ENCODE results near the gene HSD11B2. TPM values are rescaled to one million over a fixed set of nuclear protein-coding genes. Genes with fewer than 3 reads are reported as not detected.
A peak's percentile ranks its signal among the peaks of the same experiment; 100 is the strongest.

The HSD11B2 gene
- polyA plus RNA-seq, 1 donor = 40.8 TPM

DNA sequence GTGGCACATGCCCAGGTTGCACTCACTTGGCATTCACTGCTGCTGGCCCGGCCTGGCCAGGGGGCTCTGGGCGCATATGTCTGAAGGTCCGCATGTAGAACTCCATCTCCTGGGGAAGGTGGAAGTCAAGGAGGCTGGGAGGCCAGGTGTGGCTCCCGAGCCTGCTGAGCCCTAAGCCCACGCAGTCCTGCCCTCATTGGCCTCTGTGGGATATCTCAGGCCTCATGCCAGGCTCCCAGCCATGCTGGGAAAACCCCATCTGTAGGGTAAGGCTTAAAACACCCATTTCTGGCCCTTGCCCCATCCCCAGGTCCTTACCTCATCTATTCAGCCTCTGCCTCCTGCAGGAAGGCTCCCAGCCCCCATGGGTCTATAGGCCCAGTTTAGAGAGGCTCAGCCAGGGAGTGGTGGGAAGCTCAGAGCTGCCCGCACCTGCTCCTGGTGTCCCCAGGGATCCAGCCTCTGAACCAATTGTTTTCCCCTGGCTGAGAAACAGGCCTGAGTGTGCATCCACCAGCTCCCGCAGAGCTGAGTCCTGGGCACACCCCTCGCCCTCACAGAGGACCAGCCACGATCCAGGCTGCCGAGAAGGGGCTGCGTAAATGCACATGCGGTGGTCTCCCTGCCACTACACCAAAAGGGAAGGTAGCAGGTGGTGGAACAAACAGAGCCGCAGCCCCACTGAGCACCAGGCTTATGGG, 35.3 kb upstream of the HSD11B2 start:
- DNase-seq = no peak

DNA sequence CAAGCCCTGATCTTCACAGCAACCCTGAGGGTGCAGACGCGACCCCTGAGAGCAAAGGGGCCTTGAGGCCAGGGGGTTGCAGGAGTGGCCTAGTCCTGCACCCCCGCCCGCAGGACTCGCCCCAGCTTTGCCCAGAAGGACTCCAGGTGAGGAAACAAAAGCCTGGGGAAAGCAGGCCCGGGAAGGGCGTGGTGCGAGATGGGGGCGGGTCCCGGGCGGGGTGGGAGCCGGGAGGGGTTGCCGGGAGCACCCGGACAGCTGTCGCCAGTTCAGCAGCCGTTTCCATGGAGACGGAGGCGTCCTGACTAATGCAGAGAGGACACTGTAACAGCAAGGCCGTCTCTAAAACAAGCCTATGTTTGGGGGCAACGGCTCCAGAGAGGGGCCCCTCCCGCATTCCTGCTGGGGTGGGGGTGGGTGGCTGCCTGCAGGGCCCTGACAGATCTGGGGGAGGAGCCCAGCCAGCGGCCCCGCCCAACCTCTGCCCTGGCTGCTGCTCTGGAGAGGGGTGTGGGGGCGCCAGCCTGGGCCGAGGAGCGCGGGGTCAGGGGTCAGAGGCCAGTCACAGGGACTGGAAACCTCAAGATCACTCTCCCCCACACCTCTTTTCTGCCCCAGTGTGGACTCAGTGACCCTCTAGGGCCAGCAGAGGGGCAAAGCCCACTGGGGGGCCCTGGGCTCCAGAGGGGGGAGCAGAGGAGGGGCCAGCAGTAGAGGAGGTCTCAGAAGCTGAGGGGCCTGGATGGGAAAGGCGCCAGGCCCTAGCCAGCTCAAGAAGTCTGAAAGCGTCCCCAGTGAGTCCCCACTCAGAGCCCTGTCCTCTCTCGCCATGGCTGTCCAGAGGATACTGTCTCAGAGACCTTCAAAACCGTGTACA, 34.5 kb upstream of the HSD11B2 start:
- DNase-seq = peak; percentile 88

DNA sequence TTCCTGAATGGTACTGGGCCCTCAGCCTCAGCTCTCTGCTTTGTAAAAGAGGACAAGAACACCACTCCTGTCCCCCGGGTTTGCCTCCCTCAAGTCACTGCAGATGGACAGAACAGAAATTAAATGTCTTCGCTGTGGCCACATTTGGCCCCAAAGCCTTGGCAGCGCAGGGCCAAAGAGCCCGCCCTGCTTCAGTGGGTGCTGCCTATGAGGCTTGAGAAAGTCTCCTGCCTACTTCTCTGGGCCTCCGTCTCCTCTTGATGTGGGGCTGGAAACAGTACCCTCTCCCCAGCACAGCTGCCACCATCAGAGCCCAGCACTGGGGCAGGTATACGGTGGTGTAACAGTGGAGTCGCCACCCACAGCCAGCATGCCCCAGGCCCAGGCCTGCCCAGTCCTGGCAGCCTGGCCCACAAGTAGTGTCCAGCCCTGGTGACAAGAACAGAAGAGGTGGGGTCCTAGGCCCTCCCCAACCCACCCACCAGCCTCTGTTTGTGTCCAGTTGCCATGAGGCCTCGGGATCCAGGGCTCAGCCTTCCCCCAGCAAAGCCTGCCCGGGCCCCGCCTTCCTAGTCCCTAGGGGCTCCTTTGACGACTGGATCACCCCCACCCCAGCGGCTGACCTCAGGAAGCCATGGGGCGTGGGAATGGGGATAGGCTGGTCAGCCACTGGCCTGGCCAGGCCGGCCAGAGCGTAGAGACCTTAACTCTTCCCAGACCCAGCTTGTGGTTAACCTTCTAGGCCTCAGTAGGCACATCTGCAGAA, 33.7 kb upstream of the HSD11B2 start:
- no peak for DNase-seq

DNA sequence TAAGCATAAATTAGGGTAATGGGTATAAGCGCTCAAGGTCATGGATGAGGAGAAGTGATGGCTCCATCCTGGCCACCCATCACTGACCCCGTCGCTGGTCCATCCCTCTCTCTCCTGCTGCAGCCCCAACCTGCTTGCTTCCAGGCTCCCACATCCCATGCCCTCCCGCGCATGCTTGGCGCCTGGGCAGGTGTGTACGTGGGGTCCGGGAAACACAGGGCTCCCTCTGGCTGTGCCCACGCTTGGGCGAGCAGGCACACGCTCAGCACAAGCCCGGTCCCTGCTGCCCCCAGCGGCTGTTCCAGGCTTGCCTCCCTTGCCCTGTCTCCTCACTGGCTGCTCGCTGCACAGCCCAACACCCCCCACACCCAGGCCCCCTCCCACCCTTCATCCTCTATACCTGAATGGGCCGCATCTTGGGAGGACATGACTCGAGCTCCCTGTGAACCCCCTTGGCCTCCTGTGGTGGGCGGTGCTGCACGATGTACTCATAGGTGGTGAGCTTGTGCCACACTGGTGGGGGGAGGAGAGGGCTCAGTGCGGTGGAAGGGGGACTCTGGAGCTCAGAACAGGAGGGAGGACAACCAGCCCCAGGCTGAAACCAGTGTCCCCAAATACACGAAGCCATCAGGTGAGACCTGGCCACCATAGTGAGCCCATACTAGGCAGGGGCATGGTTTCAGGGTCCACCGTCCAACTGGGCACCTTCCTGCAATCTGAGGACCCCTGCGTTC, 32.9 kb upstream of the HSD11B2 start:
- DNase-seq = peak; percentile 38

DNA sequence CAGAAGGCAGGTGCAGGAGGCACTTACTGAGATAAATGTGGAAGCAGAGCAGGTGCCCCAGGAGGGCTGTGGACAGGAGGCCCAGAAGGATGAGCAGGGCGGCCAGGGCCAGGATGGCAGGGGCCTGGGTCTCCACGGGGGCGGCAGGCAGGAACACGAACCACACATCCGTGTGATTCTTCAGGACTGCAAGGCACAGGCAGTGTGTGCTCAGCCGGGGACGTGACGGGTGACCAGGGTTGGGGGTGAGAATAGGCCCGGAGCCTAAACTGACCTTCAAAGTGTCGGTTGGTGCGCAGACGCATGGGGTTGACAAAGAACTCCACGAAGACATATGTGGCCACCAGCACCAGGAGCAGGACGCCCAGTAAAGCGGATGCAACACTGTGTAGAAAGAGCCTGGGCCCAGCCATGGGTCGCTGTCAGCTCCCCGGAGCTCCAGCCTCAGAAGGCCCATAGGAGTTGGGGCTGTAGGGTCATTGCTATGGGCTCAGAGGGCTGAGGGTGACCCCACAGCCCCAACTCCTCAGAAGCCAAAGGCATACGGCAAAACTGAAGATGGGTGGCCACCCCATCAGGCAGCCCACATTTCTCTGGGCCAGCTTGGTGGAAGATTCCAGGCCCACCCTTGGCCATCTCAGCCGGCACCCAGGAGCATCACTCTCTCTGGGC, 32.2 kb upstream of the HSD11B2 start:
- DNase-seq = no peak

DNA sequence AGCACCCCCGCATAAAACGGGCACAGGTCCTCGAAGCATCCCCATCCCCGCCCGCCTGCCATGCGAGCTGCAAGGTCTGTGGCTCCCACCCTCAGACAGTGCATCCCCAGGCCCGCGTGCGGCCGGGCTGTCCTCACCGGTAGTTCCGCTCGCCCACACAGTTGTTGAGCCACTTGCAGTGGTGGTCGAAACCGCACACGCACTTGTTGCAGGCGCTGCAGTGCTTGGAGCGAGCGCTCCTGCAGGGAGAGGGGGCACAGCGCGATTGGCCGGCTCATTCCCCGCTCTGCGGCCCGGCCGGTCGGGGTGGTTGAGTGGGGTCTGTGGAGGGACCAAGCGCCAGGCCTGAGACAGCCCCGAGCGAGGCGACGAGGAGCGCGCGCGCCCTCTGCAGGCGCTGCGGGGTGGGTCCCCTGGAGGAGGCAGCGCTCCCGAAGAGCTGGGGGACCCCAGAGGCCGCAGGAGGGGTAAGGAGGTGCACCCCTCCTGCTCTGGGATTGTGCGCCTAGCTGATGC, 31.6 kb upstream of the HSD11B2 start:
- DNase-seq = peak; percentile 59

DNA sequence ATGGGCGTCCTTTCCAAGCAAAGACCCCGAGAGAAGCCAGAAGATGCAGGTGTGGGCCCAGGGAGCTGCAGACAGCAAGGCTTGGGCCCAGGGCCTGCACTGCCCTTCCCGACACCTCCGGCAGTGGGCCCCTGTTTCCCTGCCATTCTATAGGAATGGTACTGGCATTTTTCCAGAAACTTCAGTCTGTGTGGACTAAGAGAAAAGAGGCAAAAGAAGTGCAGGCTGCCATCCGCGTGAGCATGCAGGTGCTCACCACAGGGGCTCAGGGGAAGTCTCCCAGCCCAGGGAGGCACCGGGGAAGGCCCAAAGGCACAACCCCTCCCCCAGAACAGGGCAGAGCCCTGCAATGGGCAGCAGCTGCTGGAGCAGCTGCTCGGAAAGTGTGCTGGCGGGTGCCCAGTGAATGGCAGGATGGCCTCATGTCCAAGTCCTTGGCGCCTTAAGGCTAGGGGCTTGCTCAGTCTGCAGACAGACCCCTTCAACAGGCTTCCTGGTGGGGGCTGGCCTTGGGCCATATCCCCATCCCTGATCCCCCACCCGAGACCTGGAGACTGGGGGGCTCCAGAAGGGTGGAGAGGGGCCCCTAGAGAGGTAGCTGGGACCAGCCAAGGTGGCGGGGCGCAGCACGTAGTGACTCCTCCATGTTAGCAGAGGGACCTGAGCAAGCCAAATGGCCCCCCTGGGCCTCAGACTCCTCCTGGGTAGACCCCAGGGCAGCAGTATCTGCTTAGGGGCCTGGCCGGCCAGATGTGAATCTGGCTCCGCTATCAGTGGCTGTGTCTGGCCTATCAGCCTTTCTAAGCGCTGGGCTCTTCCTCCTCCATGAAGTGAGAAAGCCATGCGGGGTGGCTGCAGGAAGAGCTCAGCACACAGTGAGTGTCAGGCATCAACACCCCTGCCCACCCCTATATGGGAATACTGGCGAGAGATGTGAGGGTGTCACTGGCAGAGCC, 30.9 kb upstream of the HSD11B2 start:
- no peak for DNase-seq

DNA sequence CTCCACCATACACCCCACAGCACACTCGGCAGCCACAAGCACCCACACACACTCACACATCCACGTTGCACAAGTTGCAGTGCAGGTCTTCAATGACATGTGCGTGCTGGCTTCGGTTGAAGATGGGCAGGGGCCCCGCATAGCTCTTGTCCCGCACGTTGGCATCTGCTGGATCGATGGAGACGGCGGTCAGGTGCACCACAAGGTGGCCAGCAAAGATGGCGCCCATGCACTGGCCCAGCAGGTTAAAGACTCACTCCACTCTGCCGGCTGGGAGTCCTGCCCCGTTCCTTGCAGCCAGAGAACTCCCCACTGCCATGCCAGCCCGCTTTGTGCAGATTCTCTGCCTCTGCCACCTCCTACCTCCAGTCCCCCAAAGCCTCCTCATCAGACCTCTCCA, 30.0 kb upstream of the HSD11B2 start:
- no peak for DNase-seq

DNA sequence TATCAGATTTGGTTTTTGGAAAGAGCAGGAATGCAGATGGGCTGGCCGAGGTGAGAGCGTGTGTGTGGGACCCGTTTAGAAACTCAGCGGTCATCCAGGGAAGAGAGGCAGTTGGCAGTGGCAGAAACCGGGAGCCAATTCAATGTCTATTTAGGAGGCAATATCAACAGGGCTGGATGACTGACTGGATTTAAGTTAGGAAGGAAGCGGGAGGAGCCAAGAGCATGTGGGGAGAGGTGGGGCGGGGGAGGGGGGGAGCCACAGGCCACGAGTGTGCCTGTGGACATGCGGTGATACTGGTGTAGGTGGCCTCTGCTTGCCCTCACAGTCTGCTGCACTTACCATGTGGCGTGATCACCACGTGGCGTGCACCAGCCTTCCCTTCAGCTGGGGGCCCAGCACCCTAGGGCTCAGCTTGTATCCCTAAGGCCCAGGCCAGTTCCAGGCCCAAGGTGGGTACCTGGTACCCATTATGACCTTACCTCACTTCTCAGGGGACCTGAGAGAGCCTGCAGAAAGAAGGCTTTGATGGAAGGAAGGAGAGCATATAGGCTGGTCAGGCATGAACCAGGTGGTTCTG, 26.9 kb upstream of the HSD11B2 start:
- DNase-seq = no peak

DNA sequence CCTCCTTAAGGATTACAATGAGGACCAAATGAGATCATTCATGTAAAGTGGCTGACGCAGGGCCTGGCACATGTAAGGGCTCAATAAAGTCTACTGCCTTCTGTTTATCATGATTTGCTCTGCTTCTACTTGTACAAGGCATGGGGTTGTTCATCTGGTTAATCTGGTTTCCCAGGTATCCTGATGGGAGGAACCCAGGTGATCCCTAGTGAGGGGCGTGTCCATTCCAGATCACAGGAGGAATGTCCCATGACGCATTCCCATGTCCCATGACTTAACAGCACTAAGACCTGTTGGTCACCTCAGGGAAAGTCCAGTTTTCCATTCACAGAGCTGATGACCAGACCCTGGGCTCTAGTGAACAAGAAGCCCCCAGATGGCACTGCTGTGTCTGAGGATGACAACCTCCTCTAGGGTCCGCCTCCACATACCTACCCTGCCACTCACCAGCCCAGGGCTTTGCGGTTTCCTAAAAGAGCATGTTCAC, 26.1 kb upstream of the HSD11B2 start:
- DNase-seq = no peak

DNA sequence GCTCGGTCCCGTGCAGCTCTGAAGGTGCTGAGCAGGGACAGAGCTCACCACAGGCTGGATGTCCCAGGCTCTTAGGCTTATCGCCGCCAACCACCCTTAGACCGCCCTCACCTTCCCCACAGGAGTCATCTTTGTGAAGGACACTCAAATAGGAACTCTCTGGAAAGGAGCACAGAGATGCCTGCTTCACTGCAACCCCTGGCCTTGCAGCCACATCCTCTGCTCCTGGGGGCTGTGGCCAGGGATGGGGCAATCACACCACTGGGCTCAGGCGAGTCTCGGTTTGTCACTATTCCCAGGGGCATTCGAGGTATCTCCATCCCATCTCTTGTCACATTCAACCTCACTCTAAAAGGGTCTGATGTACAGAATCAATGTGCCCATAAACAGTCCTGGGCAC, 25.6 kb upstream of the HSD11B2 start:
- DNase-seq = no peak

DNA sequence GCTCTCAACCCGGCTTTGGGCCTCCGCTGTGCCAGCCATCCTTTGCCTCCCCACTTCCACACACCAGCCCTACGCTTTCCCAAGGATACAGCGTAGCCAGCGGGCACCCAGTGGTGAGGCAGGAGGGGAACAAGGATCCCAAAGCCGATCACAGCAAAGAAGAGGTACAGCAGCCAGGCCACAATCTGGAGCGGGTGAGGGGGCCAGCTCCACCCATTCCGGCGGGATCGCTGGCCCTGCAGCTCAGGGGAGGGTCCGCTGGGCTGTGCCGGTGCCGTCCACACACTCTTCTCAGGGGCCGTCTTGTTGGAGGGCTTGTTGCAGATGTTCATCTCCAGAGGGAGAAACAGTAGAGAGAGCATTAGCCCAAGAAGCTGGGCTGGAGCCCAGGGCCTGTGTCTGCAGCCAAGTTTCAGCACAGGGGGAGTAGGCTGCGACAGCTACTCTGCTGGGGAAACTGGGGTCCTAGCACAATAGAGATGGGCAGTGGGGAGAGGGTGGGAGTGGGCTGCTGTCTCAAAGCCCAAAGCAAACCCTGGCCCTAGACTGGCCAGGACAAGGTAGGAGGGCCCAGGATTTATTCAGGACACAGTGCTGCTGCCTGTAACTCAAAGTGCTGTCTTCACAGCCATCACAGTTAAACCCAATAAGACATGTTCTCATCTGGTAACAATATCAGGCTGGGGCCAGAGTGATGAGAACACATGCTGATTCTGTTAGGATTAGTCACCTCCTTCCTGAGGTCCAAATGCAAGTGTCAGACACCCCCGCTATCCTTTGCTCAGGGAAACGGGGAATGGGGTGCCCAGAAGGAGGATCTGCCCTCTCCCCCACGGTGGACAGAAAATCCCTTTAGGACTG, 24.6 kb upstream of the HSD11B2 start:
- no peak for DNase-seq

DNA sequence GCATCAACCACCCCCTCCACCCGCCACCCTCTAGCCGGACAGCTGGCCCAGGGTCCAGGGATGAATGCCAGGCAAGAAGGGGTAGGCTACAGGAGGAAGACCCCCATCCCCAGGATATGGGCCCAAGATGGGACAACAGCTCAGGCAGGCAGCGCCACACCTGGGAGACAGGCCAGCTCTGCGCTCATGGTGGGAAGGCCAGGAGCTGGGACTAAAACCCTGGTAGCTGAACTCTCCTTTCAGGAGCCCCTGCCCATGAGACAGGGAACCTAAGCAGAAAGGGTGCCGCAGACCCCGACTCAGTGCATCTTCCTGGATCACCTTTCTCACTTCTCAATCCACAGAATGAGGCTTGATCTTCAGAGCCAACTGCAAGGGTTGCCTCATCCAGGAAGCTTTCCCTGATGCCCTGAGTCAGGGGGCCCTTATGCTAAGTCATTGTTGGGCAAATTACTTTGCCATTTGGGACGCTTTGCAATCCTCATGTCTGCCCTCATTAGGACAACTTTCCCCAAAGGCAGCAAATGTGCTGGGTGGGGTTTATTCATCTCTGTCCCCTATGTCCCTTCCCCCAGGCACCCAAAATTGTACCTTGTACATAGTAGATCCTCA, 23.6 kb upstream of the HSD11B2 start:
- no peak for DNase-seq

DNA sequence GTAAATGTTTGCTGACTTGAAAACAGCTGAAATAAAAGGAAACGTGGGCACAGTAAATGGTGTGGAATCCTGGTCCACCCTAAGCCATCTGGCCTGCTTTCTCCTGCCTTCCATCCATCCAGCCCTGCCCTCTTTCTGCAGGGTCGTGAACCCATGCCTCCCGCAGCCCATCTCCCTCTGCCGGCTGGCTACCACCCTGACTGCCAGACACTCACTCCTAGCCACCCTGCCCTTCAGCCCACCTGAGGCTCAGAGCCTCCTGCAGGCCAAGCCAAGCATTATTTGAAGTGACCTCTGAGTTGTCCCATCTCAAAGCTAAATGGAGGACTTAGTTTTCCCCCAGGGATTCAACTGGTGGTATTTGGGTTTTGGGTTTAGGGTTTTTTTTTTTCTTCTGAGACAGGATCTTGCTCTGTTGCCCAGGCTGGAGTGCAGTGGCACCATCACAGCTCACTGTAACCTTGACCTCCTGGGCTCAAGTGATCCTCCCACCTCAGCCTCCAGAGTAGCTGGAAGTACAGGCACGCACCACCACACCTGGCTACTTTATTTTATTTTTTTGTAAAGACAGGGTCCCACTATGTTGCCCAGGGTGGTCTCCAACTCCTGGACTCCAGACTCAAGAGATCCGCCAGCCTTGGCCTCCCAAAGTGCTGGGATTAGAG, 23.0 kb upstream of the HSD11B2 start:
- DNase-seq = no peak

DNA sequence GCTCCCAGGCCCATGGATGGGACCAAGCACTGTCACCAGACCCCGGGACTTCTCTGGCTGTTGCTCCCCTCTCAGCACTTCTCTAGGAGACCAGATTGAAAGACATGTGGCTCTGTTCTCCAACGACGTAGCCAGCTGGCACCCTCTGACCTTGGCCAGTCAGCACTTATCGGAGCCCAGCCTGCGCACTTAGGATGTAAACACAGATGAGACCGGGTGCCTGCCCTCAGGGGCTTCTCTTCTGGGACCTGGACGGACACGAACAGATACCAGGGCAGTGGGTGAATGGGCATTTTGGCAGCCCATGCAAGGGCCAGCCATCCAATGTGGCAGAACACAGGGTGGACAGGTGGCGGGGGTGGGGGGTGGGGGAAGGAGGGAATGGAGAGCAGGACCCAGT, 21.3 kb upstream of the HSD11B2 start:
- DNase-seq = no peak

DNA sequence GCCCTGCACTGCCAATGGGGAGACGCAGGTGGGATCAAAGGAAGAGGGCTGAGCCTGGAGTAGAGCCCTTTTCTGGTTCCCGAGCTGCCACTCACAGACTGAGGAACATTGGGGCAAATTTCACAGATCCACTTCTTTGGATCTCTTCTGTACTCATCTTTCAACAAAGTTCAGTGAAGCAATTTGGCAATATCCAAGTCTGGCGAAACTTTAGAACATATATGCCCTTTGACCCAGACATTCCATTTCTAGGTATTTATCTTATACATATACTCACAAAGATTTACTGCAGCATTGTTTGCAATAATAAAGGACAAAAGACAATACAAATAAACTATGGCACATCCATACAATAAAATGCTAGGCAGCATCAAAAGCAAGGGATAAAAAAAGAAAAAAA, 19.6 kb upstream of the HSD11B2 start:
- no peak for DNase-seq

DNA sequence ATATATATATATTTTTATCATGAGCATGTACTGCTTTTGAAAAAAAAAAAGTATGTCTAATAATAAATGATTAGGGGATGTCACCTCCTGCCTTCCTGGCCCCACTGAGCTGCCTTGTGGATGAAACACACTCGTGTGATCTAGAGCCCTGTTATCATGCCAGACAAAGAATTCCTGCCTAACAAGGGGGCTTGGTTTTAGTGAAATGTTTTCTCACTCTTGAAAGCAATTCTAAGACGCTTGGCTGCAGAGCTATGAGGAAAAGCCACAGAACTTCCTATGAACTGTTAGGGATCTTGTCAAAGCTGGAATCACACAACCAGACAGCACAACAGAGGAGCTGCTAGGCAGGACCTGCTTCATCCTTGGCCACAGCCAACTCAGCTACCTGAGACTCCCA, 18.6 kb upstream of the HSD11B2 start:
- no peak for DNase-seq

Data from left kidney (tissue), 2 donors.